Ishikawa (cell line): ENCODE results near the gene ZBTB5.

Experiments
- EP300 ChIP-seq: IDR thresholded peaks from 2 replicates; pipeline ENCODE4 v1.6.1; 2012; ENCODE audit warnings: borderline replicate concordance
- NFIC ChIP-seq: IDR thresholded peaks from 2 replicates; pipeline ENCODE4 v1.6.1; 2012
- TEAD4 ChIP-seq: IDR thresholded peaks from 2 replicates; pipeline ENCODE4 v1.6.1; 2012
- YY1 ChIP-seq: IDR thresholded peaks from 2 replicates; pipeline ENCODE4 v1.6.1; 2012; ENCODE audit warnings: low read depth

- TF ChIP-seq TEAD4 (no peak), YY1 (no peak), EP300 (no peak), NFIC (no peak)
Measured at GRCh38 chr9:37405764-37406380, 59.4 kb downstream of the ZBTB5 start.
